ENCODE measurements around the gene HSD11B1.
"Not testable (repeated sequence)": the region's sequence is repeated elsewhere in the genome, so short reads cannot be mapped to it uniquely, and the experiment has no call there.

HSD11B1 gene

GRCh38 chr1:209691237-209691636 lies 13.4 kb upstream of the HSD11B1 start:
- DNase-seq (ENCODE audit: low read depth in 1 of 2, low spot score in 1 of 2) = no peak

- no peak for DNase-seq (ENCODE audit: low read depth in 1 of 2, low spot score in 1 of 2)
Measured at GRCh38 chr1:209692296-209692695, 12.3 kb upstream of the HSD11B1 start.

GRCh38 chr1:209692745-209693504 lies 11.7 kb upstream of the HSD11B1 start:
- DNase-seq (ENCODE audit: low read depth in 1 of 2, low spot score in 1 of 2) = peak; percentile 47 to 49

GRCh38 chr1:209696673-209697072 lies 8.0 kb upstream of the HSD11B1 start:
- no peak for DNase-seq (ENCODE audit: low read depth in 1 of 2, low spot score in 1 of 2)

GRCh38 chr1:209697126-209697525 lies 7.5 kb upstream of the HSD11B1 start:
- no peak for DNase-seq (ENCODE audit: low read depth in 1 of 2, low spot score in 1 of 2)

- DNase-seq (ENCODE audit: low read depth in 1 of 2, low spot score in 1 of 2) = not testable (repeated sequence)
Measured at GRCh38 chr1:209700686-209701085, 4.0 kb upstream of the HSD11B1 start.

GRCh38 chr1:209702832-209703231 lies 1.8 kb upstream of the HSD11B1 start:
- no peak for DNase-seq (ENCODE audit: low read depth in 1 of 2, low spot score in 1 of 2)

- DNase-seq (ENCODE audit: low read depth in 1 of 2, low spot score in 1 of 2) = no peak
Measured at GRCh38 chr1:209703834-209704504, 677 bp upstream of the HSD11B1 start.

- DNase-seq (ENCODE audit: low read depth in 1 of 2, low spot score in 1 of 2) = no peak
Measured at GRCh38 chr1:209705033-209705598, 470 bp downstream of the HSD11B1 start.

- no peak for DNase-seq (ENCODE audit: low read depth in 1 of 2, low spot score in 1 of 2)
Measured at GRCh38 chr1:209706622-209707021, 2.0 kb downstream of the HSD11B1 start.

GRCh38 chr1:209707308-209707707 lies 2.7 kb downstream of the HSD11B1 start:
- DNase-seq (ENCODE audit: low read depth in 1 of 2, low spot score in 1 of 2) = no peak

- no peak for DNase-seq (ENCODE audit: low read depth in 1 of 2, low spot score in 1 of 2)
Measured at GRCh38 chr1:209708297-209708696, 3.7 kb downstream of the HSD11B1 start.

GRCh38 chr1:209710093-209710492 lies 5.4 kb downstream of the HSD11B1 start:
- no peak for DNase-seq (ENCODE audit: low read depth in 1 of 2, low spot score in 1 of 2)

- DNase-seq (ENCODE audit: low read depth in 1 of 2, low spot score in 1 of 2) = no peak
Measured at GRCh38 chr1:209710847-209711246, 6.2 kb downstream of the HSD11B1 start.

- DNase-seq (ENCODE audit: low read depth in 1 of 2, low spot score in 1 of 2) = no peak
Measured at GRCh38 chr1:209714338-209714737, 9.7 kb downstream of the HSD11B1 start.

GRCh38 chr1:209715314-209715713 lies 10.7 kb downstream of the HSD11B1 start:
- DNase-seq (ENCODE audit: low read depth in 1 of 2, low spot score in 1 of 2) = no peak

- no peak for DNase-seq (ENCODE audit: low read depth in 1 of 2, low spot score in 1 of 2)
Measured at GRCh38 chr1:209717818-209718217, 13.2 kb downstream of the HSD11B1 start.

GRCh38 chr1:209720326-209720725 lies 15.7 kb downstream of the HSD11B1 start:
- DNase-seq (ENCODE audit: low read depth in 1 of 2, low spot score in 1 of 2) = no peak

GRCh38 chr1:209720826-209721225 lies 16.2 kb downstream of the HSD11B1 start:
- DNase-seq (ENCODE audit: low read depth in 1 of 2, low spot score in 1 of 2) = no peak

- no peak for DNase-seq (ENCODE audit: low read depth in 1 of 2, low spot score in 1 of 2)
Measured at GRCh38 chr1:209721323-209721722, 16.7 kb downstream of the HSD11B1 start.

- DNase-seq (ENCODE audit: low read depth in 1 of 2, low spot score in 1 of 2) = no peak
Measured at GRCh38 chr1:209723265-209723664, 18.6 kb downstream of the HSD11B1 start.
